NCI-H128 (cell line): ENCODE results near the gene PLA2G3.
A peak's percentile ranks its signal among the peaks of the same experiment; 100 is the strongest.
"Not testable (repeated sequence)": the region's sequence is repeated elsewhere in the genome, so short reads cannot be mapped to it uniquely, and the experiment has no call there.

ENCODE experiments used
- DNase-seq: peaks from one replicate; lab custom pipeline; 2025; ENCODE audit not compliant: unreplicated experiment; lab: John Stamatoyannopoulos, UW

PLA2G3 gene

GRCh38 chr22:31139866-31140716 is at the start of gene PLA2G3:
PLA2G3 (minus strand) TSS chr22:31140508; CDS start chr22:31140354, 154 bp downstream.
- peak; percentile 76 for DNase-seq

- no peak for DNase-seq
These were observed 47.3 kb upstream of the PLA2G3 start for GRCh38 chr22:31187627-31188026.

GRCh38 chr22:31185056-31185455 is 44.7 kb upstream of the PLA2G3 start:
- DNase-seq = no peak

DNA sequence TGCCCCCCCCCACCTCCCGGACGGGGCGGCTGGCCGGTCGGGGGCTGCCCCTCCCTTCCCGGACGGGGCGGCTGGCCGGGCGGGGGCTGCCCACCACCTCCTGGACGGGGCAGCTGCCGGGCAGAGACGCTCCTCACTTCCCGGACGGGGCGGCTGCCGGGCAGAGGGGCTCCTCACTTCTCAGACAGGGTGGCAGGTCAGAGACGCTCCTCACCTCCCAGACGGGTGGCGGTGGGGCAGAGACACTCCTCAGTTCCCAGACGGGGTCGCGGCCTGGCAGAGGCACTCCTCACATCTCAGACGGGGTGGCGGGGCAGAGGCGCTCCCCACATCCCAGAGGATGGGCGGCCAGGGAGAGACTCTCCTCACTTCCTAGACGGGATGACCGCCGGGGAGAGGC is 43.7 kb upstream of the PLA2G3 start:
- no peak for DNase-seq

DNA sequence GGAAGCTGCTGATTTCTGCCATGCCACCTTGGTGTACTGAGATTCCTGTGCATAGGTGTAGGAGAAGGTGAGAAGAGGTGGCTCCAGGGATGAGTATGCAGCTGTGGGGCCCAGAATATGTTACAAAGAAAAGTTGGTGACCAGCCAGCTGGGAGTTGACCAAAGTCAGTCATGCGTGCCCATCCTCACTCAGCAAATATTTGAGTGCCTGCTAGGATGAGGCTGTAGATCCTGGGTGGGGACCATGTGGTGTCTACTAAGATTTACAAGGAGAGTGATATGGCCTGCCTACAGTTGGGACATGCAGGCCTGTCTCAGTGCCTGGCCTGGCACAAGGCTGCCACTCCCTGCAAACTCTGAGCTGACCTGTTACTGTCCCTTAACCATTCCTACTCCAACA is 39.0 kb upstream of the PLA2G3 start:
- DNase-seq = no peak

GRCh38 chr22:31178859-31179258 is 38.6 kb upstream of the PLA2G3 start:
- DNase-seq = no peak

DNA sequence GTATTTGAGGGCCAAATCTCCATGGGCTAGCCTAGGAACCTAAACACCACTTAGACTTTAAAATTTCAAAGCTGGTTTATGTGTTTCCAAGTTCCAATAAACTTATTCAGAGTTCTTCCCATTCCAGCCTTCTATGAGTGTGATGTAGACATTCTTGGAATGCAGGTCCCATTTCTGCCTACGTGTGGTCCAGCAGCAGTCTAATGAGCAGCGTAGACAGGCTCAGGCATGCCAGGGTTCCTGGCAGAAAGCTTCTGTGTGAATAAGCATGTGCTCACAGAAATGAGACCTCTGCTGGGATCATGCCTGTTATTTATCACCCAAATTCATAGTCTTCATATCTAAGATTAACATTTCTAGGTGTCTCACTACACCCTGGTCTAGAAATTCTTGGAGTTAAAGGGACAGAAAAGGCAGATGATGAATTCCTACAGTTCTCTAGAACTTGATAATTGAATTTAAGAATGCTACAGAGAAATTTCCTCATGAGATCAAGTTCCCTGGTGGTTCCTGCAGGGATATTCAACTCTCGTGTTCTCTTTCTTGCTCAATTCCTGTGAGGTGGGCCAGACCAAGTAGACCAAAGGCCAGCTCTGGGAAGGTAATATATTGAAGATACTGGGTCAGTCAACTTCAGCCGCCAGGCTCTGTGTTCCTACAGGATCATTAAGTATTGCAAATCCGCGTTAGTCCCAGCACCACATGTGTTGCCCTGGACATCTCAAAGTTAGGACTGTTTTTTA is 37.3 kb upstream of the PLA2G3 start:
- DNase-seq = no peak

DNA sequence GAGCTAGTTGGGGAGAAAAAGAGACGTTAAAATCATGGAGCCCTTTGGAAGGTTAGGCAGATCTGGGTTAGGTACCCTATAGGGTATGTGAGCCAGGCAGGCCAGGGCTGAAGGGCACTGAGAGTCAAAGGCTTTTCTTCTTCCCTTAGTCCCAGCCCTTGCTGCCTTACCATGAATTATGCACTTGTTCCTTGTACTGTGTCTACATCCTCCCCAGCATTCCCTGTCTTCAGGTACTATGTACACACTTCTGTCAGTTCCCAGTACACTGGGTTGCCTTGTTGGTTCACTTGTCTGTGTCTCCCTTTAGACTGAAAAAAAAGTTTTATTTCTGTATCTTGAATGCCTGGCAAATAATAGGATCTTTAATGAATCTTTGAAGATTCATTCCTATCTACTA is 36.6 kb upstream of the PLA2G3 start:
- DNase-seq = no peak

- no peak for DNase-seq
These were observed 33.3 kb upstream of the PLA2G3 start for GRCh38 chr22:31173386-31174145.

- not testable (repeated sequence) for DNase-seq
These were observed 31.4 kb upstream of the PLA2G3 start for GRCh38 chr22:31171734-31172133.

DNA sequence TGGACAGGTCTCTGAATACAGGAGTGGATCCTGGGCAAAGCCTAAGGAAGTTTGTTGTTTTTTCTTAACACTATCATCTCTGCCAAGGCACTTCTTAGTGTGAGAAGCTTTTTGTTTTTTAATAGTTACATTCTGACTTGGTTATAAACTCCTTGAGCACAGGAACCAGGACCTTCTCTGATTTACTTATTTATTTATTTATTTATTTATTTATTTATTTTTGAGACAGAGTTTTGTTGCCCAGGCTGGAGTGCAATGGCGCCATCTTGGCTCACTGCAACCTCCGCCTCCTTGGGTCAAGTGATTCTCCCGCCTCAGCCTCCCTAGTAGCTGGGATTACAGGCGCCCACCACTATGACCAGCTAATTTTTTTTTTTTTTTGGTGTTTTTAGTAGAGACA is 30.7 kb upstream of the PLA2G3 start:
- no peak for DNase-seq

GRCh38 chr22:31162015-31162765 is 21.9 kb upstream of the PLA2G3 start:
- no peak for DNase-seq

DNA sequence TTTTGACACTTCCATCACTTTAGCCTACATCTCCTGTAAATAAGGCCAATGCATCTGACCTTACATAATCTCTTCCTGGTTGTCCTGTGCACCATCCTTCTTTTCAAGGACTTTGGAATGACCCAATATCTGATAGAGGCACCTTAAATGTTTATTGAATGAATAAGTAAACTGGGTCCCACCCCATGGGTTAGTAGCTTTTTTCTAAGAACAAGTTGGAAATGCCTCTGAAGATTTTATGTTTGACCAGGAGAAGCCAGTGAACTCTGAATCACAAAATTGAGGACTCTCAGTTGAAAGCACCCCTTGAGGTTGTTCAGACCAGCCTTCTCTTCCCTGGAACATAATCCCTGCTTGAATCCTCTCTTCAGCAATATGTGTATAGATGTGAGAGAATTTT is 21.1 kb upstream of the PLA2G3 start:
- no peak for DNase-seq

DNA sequence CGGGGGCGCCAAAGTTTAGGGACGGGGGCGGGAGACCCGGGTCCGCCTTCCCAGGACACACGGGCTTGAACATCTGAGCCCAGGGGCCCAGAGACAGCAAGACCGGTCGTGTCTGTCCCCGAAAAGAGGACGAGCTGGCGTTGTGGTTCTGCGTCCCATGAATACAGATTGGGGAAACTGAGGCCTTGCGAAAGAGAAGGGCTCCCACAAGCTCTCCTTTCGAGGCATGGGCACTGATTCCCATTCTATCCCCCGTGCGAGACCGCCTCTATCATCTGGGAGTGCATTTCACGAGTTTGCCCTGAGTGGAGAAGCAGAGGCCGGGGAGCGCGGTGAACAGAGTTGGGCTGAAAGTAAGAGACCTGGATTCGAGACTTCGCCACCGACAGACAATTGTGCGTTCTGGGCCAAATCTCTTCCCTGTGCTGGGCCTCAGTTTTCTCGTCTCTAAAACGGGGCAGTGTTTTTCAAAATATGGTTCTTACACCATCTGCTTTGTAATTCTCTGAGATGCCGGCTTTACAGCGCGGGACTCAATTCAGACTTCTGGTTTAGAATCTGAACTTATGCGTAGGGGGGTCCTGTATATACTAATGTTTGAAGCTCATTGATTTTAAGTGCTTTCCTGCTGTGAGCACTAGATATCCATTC is 20.1 kb upstream of the PLA2G3 start:
- DNase-seq = no peak

- DNase-seq = no peak
These were observed 15.1 kb upstream of the PLA2G3 start for GRCh38 chr22:31155422-31155821.

- no peak for DNase-seq
These were observed 14.7 kb upstream of the PLA2G3 start for GRCh38 chr22:31154975-31155374.

DNA sequence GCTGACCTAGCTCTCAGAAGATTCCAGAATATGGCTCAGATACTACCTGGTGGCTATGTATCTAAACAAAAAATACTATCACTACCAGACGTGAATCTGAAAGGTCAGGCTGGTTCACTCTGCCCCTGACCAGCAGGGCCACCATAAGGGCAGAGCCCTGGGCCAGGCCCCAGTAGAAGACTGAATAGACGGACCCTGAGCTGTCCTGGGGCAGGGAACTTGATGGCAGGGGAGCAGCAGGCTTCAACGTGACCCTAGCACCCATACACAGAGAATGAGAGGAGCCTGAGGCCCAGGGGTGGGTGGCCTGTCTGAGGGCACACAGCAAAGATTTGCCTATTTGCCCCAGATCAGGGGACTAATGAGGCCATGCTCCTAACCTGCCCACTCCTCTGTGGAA is 13.0 kb upstream of the PLA2G3 start:
- DNase-seq = no peak

DNA sequence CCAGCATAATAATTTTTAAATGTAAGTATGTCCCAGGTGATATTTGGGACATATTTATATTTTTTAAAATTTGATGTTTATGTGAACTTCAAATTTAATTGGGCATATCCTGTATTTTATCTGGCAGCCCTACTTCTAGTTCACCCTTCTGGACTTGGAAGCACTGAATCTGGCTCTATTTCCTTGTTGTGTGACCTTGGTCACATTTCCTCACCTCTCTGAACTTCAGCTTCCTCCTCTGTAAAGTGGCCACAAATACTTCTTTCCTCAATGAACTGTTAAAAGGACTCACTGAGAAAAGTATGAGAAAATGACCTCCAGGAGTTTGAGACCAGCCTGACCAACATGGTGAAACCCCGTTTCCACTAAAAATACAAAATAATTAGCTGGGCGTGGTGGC is 11.6 kb upstream of the PLA2G3 start:
- DNase-seq = no peak

DNA sequence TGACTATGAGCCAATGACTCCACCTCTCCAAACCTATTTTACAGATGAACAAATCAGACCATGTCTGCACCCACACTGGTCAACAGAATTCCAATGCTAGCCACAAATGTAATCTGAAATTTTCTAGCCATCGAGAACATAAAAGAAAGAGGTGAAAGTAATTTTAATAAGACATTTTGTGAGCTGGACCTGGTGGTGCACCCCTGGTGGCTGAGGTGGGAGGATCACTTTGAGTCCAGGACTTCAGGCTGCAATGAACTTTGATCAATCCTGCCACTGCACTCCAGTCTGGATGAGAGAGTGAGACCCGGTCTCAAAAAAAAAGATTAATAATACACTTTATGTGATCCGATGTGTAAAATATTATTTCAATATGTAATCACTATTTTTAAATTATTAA is 10.3 kb upstream of the PLA2G3 start:
- DNase-seq = no peak

DNA sequence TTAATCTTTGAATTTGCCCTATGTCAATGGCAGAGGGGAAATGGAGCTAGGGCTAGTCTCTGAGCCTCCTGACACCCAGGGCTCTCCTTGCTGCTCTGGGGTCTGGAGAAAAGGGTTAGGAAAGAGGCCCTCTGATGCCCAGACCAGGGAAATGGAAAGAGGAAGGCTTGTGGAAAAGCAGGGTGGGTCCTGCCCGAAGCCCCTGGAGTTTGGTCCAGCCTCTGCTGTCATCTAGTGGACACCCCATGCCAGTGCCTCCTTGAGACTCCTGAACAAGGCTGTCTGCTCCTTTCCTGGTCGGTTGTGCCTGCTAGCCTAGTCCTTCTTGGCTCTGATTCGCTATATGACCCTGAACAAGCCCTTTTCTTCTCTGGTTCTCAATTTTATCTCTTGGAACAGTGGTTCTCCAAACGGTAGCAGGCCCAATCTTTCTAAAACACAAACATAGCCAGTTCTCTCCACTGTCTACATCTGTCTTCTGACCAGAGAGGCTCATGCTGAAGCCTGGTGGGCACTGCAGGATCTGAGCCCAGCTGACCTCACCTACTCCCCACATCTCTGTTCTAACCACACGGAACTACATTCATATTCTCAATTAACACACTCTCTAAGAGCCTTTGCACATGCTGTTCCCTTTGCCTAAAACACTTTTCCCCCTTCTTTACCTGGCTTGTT is 8.8 kb upstream of the PLA2G3 start:
- peak; percentile 14 for DNase-seq
